Esophagus muscularis mucosa (tissue), 4 donors: ENCODE measurements around the gene GMEB2. TPM values are rescaled to one million over a fixed set of nuclear protein-coding genes. Genes with fewer than 3 reads are reported as not detected.

Source experiments
- DNase-seq: peaks from one replicate; pipeline ENCODE4 v3.0.0-alpha.2; 2017; ENCODE audit errors: extremely low spot score
- H3K27ac ChIP-seq, 4 donors: fragments of 200-600 bp; sonication (generic); replicated peaks in 1 of 4; 1 replicate in 3 of 4; 2 replicates in 1 of 4; pipeline ENCODE4 v1.5.1; 2016 to 2019; ENCODE audit warnings: mild to moderate bottlenecking in 1 of 4
- H3K27me3 ChIP-seq, 4 donors: fragments of 200-600 bp; sonication (generic); one replicate each; pipeline versions ENCODE4 v1.5.1 to v1.6.0; 2016 to 2019
- H3K36me3 ChIP-seq, 4 donors: fragments of 200-600 bp; sonication (generic); one replicate each; pipeline ENCODE4 v1.5.1; 2016 to 2019
- H3K4me1 ChIP-seq, 4 donors: fragments of 200-600 bp; sonication (generic); one replicate each; pipeline ENCODE4 v1.5.1; 2016 to 2019
- H3K4me3 ChIP-seq, 4 donors: fragments of 200-600 bp; sonication (generic); 1 replicate in 2 of 4; 2 replicates in 2 of 4; pipeline ENCODE4 v1.5.1; 2016 to 2019; ENCODE audit warnings: mild to moderate bottlenecking in 4 of 4, moderate library complexity in 1 of 4
- H3K9me3 ChIP-seq, 4 donors: fragments of 200-600 bp; sonication (generic); 1 replicate in 3 of 4; 2 replicates in 1 of 4; pipeline ENCODE4 v1.5.1; 2016 to 2019
- CTCF ChIP-seq, 3 experiments: fragments of 200-600 bp in 2 of 3; fragments of 450-650 bp in 1 of 3; sonication (generic) in 2 of 3; IDR thresholded peaks; one replicate each; pipeline ENCODE4 v1.5.1; 2017 to 2019; ENCODE audit warnings: antibody characterized with exemption in 3 of 3, mild to moderate bottlenecking in 2 of 3, moderate library complexity in 1 of 3
- EP300 ChIP-seq: sonication (generic); formaldehyde crosslinking; IDR thresholded peaks from one replicate; pipeline ENCODE4 v1.6.1; 2017; ENCODE audit warnings: antibody characterized with exemption
- POLR2A ChIP-seq: fragments of 450-650 bp; IDR thresholded peaks from one replicate; pipeline ENCODE4 v1.6.1; 2017; ENCODE audit warnings: antibody characterized with exemption, moderate library complexity, mild to moderate bottlenecking, low read depth
- POLR2AphosphoS5 ChIP-seq, 2 donors: sonication (generic); formaldehyde crosslinking; IDR thresholded peaks; one replicate each; pipeline ENCODE4 v1.6.1; 2017; ENCODE audit warnings: antibody characterized with exemption in 2 of 2
- WGBS: methylation state at CpG from one replicate; pipeline ENCODE4 v1.1.5; 2018; 5-methylcytosine and 5-hydroxymethylcytosine counted together
- intact Hi-C: fragments of 100-400 bp; cut with DNase I; formaldehyde crosslinking; loops from one replicate; pipeline ENCODE4 v1.15.1; 2023
- total RNA-seq, 4 donors: library from RNA; depleted of rRNA; stranded (reverse); fragments of >200 nt; gene quantifications; one replicate each; pipeline versions ENCODE4 v1.1.0 to v1.2.1, GENCODE V29; 2016

Gene GMEB2
- total RNA-seq, 4 donors from 2014 or later: 11.1 to 19.1 (median 14.0) TPM

- TF ChIP-seq CTCF (IDR thresholded peaks at IDR 0.05): peak in 1 of 3 experiments; percentile 14
- TF ChIP-seq EP300: no peak
- WGBS: 54% methylated on average over 8 of the region's 12 CpGs
- intact Hi-C loops: no loop called here
Observed at GRCh38 chr20:63580796-63581461, 46.0 kb downstream of the GMEB2 start.

GRCh38 chr20:63579017-63579694 lies 47.7 kb downstream of the GMEB2 start:
- H3K4me3 ChIP-seq: no peak overlapping the region
- no peaks in the 10 kb centered on the region for H3K36me3 ChIP-seq
- WGBS: 81% methylated on average over 15 of the region's 19 CpGs
- H3K27ac ChIP-seq: no peak overlapping the region
- no peaks in the 10 kb centered on the region for H3K9me3 ChIP-seq
- H3K4me1 ChIP-seq: peaks cover 8 to 20% (median 14%) of the 10 kb centered on the region in 4 donors
- no peak for TF ChIP-seq EP300
- TF ChIP-seq CTCF (IDR thresholded peaks at IDR 0.05): no peak
- TF ChIP-seq POLR2A: no peak
- TF ChIP-seq POLR2AphosphoS5 (IDR thresholded peaks at IDR 0.05): no peak
- peaks cover 0 to 10% (median 0%) of the 10 kb centered on the region in 4 donors for H3K27me3 ChIP-seq
- intact Hi-C loops: no loop called here
- no peak for DNase-seq

More at GRCh38 chr20:63580796-63581461, 46.0 kb downstream of the GMEB2 start:
- peaks cover 0 to 10% (median 0%) of the 10 kb centered on the region in 4 donors for H3K27me3 ChIP-seq
- DNase-seq: no peak
- no peaks in the 10 kb centered on the region for H3K9me3 ChIP-seq
- H3K36me3 ChIP-seq: no peaks in the 10 kb centered on the region
- H3K4me3 ChIP-seq: no peak overlapping the region
- no peak overlapping the region for H3K27ac ChIP-seq
- H3K4me1 ChIP-seq: peaks cover 0 to 8% (median 2%) of the 10 kb centered on the region in 4 donors

- TF ChIP-seq EP300 (no peak), CTCF (IDR thresholded peaks at IDR 0.05) (no peak), POLR2A (no peak), POLR2AphosphoS5 (IDR thresholded peaks at IDR 0.05) (no peak)
- Histone ChIP-seq H3K4me1 (peaks cover 12 to 24% (median 16%) of the 10 kb centered on the region in 4 donors), H3K4me3 (no peak overlapping the region), H3K36me3 (no peaks in the 10 kb centered on the region), H3K27ac (no peak overlapping the region), H3K27me3 (peaks cover 0 to 10% (median 0%) of the 10 kb centered on the region in 4 donors), H3K9me3 (no peaks in the 10 kb centered on the region)
- WGBS: 82% methylated on average over 25 of the region's 26 CpGs
- intact Hi-C loops: no loop called here
- no peak for DNase-seq
Observed at GRCh38 chr20:63578224-63579016, 48.5 kb downstream of the GMEB2 start.

GRCh38 chr20:63577317-63577894 lies 49.5 kb downstream of the GMEB2 start:
- H3K27me3 ChIP-seq: peaks cover 0 to 10% (median 0%) of the 10 kb centered on the region in 4 donors
- no peak for DNase-seq
- peaks cover 18 to 31% (median 23%) of the 10 kb centered on the region in 4 donors for H3K4me1 ChIP-seq
- H3K4me3 ChIP-seq: no peak overlapping the region
- WGBS: 70% methylated on average over 19 of the region's 19 CpGs
- TF ChIP-seq POLR2A (no peak), EP300 (no peak), CTCF (IDR thresholded peaks at IDR 0.05) (no peak), POLR2AphosphoS5 (IDR thresholded peaks at IDR 0.05) (no peak)
- H3K36me3 ChIP-seq: peaks cover 0 to 6% (median 5%) of the 10 kb centered on the region in 4 donors
- intact Hi-C loops: no loop called here
- no peak overlapping the region for H3K27ac ChIP-seq
- H3K9me3 ChIP-seq: no peaks in the 10 kb centered on the region
